ENCODE data around the gene CEBPZ.
"Not testable (repeated sequence)": the region's sequence is repeated elsewhere in the genome, so short reads cannot be mapped to it uniquely, and the experiment has no call there.

CEBPZ gene, protein sequence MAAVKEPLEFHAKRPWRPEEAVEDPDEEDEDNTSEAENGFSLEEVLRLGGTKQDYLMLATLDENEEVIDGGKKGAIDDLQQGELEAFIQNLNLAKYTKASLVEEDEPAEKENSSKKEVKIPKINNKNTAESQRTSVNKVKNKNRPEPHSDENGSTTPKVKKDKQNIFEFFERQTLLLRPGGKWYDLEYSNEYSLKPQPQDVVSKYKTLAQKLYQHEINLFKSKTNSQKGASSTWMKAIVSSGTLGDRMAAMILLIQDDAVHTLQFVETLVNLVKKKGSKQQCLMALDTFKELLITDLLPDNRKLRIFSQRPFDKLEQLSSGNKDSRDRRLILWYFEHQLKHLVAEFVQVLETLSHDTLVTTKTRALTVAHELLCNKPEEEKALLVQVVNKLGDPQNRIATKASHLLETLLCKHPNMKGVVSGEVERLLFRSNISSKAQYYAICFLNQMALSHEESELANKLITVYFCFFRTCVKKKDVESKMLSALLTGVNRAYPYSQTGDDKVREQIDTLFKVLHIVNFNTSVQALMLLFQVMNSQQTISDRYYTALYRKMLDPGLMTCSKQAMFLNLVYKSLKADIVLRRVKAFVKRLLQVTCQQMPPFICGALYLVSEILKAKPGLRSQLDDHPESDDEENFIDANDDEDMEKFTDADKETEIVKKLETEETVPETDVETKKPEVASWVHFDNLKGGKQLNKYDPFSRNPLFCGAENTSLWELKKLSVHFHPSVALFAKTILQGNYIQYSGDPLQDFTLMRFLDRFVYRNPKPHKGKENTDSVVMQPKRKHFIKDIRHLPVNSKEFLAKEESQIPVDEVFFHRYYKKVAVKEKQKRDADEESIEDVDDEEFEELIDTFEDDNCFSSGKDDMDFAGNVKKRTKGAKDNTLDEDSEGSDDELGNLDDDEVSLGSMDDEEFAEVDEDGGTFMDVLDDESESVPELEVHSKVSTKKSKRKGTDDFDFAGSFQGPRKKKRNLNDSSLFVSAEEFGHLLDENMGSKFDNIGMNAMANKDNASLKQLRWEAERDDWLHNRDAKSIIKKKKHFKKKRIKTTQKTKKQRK

DNA sequence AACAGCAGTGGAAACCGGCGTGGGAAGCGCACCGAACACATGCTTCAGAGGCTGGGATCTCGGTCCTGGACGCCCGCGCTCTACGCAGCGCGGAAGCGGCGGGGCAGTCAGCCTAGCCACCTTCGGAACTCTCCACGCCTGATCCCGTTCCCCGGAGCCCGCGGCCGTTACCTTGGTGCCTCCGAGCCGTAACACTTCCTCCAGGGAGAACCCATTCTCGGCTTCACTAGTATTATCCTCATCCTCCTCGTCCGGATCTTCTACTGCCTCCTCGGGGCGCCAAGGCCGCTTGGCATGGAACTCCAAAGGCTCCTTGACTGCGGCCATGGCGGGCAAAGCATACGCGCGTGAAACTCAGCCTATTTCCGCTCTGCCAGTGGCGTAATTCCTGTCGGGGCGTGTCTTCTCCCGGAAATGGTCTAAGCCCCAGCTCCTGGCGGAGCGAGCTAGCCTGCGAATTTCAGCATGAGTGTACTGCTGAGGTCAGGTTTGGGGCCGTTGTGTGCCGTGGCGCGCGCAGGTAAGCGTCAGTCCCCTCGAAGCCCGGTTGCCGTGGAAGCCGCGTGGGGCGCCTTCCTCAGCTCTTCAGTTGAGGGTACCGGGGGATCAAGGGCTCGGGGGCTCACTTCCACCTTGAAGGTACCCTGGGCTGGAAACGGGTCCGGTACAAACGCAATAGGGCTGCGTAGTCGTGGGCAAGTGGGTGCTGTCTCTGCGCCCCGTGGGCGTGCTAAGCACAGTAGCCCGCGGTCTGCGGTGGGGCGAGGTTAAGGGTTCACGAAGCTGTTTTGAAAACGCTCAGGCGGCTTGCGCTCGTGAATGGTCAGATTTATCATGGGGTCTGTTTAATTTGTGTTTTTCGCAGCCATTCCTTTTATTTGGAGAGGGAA lies at the start of gene CEBPZ, which contains the start of gene NDUFAF7:
Gene CEBPZ (minus strand): TSS at position 356 of the 890 bp plus-strand sequence. CDS start 29 bp downstream, at position 327.
Gene NDUFAF7 (plus strand): TSS at position 418 of the 890 bp plus-strand sequence. CDS start 48 bp downstream, at position 466.
- FAIRE-seq (peak; percentile 88), DNase-seq (ENCODE audit: low spot score) (peak; percentile 97)

DNA sequence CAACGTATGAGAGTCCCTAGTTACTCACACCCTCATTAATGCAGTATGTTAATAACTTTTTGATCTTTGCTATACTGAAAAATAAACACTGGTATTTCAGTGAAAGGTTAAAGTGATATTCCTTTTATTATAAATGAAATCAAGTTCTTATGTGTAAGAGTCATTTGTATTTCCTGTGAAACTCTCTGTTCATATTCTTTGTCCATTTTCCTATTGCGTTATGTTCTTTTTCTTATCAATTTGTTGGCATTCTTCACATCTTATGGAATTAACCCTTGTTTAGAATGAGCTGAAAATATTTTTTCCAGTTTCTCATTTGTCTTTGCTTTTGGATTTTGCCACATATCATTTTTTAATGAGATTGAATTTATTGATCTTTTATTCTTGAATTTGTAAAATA lies 44.9 kb upstream of the CEBPZ start:
- DNase-seq (ENCODE audit: low spot score) (no peak), FAIRE-seq (no peak)

DNA sequence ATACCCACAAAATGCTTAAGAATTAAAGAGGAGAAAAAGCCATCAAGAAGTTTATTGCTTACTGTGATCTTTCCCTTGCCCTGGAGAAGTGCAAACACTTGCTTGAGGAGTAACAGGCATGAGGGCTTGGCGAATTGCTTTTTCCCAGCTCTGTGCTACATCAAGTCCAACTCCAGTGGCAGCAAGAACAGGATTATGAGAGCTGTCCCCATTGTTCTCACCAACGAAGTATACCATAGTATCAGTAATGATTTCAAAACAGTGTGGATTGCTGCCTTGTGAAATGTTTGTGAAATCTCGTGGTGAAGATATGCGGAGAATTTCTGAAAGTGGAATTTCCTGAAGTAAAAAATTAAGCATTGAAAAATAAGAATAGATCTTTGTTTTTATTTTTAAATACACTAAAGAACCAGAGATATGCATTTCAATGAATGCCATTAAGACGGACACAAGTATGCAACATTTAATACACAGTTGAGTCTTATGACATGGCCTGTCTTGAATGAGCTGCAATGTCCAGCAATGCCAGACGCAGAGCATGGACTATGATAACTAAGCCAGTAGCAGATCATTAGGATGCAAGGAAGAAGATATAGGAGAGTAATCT lies 43.1 kb upstream of the CEBPZ start:
- no peak for FAIRE-seq

DNA sequence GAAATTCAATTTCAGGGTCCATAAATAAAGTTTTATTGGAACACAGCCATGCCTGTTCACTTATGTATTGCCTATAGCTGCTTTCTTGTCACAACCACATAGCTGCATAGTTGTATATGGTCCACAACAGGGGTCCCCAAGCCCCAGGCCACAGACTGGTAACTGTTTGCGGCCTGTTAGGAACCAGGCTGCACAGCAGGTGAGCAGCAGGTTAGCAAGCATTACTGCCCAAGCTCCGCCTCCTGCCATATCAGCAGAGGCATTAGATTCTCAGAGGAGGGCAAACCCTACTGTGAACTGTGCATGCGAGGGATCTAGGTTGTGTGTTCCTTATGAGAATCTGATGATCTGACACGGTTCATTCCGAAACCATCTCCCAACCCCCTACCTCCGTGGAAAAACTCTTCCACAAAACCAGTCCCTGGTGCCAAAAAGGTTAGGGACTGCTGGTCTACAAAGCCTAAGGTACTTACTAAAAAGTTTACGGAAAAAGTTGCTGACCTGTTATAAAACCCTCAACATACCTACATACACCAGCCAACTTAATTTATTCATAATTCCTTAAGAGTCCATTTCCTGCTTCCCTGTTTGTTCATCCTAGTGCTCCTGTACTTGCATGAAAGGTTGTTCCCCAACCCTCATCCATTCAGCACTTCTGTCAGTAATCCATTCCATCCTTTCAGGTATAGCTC lies 40.1 kb upstream of the CEBPZ start:
- FAIRE-seq (peak; percentile 86), DNase-seq (ENCODE audit: low spot score) (no peak)

More for the DNA sequence above, 43.1 kb upstream of the CEBPZ start:
- DNase-seq (ENCODE audit: low spot score), result no peak

DNA sequence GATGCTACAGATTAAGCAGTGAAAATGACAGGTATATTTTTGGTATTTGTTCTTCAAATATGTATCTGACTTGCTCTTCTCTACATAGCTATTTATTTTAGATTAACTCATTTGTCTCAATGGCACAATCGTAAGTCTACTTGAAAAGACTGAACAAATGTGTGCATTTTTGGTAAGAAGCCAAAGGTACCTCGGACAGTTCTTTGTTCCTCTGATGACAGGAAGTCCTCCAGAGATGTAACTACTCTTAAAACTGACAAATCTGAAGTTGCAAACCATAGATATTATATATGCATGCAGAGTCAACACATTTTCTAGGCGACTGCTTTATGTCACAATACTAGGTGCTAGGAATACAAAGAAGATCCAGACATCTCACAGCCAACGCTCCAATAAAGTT lies 36.7 kb upstream of the CEBPZ start:
- FAIRE-seq (no peak), DNase-seq (ENCODE audit: low spot score) (no peak)

DNA sequence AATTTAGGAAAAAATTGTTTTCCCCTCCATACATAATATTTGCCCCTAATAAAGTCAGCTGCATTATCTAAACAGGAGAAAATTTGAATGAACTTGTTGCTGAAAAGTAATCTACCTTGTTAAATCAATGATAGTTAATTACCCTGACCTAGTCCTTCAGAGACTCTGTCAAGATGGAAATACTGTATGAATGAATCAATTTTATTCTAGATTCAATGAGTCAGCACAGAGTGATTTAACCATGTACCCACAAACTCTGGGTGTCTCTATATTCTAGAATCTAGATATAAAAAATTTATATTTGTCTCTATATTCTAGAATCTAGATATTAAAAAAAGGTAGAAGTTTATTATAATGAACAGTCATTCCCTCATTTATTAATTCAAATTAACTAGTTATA lies 36.3 kb upstream of the CEBPZ start:
- FAIRE-seq, result no peak
- DNase-seq (ENCODE audit: low spot score), result no peak

DNA sequence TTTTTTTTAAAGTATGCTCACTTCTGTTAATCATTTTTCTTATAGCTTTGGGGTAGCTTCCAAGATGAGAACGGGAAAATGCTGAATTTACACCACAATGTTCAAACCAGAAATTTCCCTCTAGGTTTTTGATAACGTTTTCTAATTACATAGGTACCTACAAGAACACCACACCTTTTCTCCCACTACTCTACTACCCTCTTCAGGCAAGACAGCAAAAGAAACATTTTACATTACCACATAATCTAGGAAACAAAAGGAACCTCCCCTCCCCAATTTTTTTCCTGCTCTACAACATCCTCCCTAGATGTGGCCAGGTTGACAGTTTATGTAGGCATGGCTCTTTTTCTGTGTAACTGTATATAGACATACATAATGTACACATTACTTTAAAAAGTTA lies 32.4 kb upstream of the CEBPZ start:
- FAIRE-seq, result no peak
- no peak for DNase-seq (ENCODE audit: low spot score)

DNA sequence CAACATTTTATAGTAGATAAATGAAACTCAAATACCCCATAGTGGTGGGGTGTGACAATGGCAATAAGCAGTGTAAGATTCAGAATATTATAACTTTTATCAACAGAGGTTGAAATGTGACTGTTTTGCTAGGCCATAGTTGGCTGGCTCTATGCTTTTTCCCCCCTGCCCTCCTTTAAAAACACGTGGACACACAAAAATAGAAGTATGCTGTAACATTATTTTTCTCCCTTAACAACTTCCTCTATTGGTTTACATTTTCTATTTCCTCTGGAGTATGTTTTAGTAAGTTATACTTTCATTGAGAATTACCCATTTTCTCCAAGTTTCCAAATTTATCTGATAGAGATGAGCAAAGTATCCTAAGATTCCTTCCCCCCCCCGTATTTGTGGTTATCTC lies 31.1 kb upstream of the CEBPZ start:
- no peak for FAIRE-seq

DNA sequence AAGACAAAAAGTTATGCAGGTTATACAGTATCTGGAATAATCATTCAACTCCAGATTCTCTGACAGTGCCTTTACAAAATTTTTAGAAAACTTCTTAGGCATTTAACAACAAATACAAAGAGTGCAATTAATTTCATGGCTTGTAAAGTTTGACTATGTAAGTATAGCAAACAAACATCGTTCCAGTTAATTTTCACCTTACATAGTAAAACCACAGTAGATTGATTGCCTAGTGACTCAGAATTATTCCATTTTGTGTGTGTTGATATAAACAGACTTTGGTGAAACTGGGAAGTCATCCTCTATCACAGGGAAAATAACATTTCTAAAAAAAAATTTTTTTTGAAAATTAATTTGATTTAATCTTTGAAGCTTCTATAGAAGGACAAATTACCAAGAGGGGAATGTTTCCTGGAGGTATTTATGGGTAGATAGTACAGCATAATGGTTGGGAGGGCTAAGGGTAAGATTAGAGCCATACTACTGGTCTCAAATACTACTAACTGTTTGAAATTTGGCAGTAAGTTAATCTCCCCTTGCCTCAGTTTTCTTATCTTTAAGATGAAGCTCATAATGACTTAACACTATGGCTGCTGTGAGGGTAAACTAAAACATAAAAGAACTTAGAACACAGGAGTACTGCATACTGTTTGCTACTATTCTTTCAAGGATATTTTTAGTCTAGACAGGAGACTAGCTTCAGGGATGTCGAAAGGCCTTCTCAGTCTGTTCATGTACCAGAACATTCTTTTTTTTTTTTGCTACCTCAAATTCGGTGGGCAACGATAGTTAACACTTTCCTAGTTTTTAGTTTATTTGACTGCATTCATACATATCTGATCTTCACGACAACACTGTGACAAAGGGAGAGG lies 19.7 kb upstream of the CEBPZ start:
- FAIRE-seq, result no peak
- no peak for DNase-seq (ENCODE audit: low spot score)

More for the DNA sequence above, 31.1 kb upstream of the CEBPZ start:
- no peak for DNase-seq (ENCODE audit: low spot score)

DNA sequence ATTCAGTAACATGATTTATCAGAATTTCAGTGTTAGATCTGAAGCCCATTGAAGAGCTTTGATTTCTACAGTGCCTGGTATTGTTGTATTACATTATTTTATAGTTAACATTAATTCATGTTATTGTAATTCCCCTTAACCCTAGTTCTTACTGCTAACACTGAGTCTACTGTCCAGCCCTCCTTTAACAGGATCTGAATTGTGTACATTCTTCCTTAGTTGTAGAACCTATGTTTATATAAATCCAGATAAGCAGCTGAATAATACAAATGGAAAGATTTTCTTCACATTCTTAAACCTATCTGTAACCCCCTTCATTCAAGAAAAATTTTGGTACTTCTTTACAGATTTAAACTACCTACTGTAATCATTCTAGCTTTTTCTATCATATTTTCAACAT lies 14.8 kb upstream of the CEBPZ start:
- FAIRE-seq, result no peak

DNA sequence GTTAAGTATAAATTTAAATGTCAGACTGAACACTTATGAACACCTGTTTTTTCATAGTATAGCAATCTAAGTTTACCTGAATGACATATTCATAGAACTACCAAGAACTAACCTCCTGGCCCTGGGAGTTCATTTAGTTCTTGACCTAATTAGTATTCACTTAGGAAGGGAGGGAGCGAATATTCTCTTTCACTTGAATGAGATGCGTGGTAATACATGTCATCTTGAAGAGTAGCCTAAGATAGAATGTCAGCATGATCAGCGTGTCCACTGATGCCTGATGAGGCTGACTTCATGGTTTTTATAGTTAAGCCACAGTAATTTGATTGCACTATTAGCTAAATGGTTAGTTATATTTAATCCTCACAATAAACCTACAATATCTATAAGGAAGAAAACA lies 13.4 kb upstream of the CEBPZ start:
- no peak for DNase-seq (ENCODE audit: low spot score)
- no peak for FAIRE-seq

More for the DNA sequence above, 14.8 kb upstream of the CEBPZ start:
- DNase-seq (ENCODE audit: low spot score), result no peak

DNA sequence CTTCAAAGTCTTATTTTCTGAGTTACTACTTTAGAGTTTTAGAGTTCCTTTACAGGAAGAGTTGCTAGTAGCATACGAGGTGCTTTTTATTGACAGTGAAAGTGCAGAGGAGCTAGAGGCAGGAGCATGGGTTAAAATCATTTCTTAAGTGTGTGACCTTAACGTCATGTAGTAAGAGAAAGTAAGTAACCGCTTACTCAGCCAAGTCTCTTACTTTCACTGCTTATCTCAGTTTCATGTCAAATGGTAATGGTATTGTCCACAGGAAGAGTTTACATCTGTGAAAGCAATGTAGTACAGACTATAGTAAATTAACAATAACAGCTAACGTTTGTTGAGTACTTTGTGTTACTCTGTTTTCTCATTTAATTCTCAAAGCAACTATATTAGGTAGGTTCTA lies 12.6 kb upstream of the CEBPZ start:
- no peak for FAIRE-seq
- DNase-seq (ENCODE audit: low spot score), result no peak

DNA sequence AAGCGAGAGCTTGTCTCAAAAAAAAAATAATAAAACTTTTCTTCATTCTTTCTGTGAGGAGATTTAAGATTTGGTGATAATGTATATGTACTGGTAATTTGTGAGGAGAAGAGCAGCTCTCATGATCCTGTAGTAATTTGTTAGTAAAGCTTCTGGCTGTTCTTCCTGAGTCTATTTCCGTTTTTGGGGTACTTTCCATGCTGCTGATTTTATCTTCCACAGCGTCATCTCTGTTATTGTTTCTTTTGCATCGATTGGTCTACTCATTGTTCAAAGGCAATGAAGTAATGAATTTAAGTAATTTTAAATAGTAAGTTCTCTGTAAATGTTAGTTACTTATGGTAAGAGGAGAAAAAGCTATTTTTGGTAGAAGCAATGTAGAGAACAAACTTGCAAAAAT lies 12.0 kb upstream of the CEBPZ start:
- DNase-seq (ENCODE audit: low spot score), result no peak
- no peak for FAIRE-seq

DNA sequence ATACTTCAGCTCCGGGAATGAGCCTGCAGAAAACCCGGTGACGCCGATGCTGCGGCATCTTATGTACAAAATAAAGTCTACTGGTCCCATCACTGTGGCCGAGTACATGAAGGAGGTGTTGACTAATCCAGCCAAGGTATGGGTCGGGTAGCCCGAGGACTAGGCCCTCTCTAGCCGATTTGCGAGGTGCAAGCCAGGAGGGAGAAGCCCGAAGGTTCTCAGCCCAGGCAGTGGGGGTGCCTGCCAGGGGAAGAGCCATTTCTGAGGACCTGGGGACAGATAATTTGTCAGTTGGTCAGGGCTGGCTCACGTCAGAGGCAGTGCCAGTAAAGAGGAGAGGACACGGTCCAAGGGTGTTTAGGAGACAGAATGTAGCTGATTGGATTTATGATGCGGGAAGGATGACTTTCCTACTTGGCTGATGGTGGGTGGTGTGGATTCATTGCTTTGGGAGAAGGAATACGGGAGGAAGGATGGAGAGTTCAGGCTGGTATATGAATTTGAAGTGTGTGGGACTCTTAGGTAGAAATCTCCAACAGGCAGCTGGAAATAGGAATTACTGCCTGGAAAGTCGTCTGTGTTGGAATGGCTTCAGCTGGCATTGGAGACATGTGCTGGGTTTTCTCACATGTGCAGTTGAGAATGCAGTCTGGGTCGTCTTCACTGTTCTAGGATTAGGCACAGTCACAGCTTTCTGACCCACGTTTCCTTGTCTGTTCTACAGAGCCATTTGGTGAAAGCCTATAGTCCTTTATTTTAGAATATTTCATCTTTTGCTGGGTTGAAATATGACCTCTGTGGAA lies 936 bp upstream of the CEBPZ start:
- peak; percentile 34 for DNase-seq (ENCODE audit: low spot score)
- no peak for FAIRE-seq

DNA sequence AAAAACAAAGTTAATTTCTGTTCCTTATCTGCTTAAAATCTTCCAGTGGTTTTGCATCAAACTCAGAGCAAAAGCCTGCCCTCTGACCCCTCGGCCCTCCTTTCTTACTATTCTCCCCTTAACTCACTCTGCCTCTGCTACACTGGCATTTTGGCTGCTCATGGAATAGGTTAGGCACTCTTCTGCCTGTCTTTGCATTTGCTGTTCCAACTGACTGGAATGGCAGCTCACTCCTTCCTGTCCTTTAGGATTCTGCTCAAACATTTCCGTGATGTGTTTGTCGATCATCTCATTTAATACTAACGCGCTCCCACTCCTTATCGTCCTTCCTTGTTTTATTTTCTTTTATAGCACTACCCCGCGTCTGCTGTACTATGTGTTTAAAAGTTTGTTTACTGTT lies 815 bp downstream of the CEBPZ start:
- no peak for FAIRE-seq
- peak; percentile 14 for DNase-seq (ENCODE audit: low spot score)

DNA sequence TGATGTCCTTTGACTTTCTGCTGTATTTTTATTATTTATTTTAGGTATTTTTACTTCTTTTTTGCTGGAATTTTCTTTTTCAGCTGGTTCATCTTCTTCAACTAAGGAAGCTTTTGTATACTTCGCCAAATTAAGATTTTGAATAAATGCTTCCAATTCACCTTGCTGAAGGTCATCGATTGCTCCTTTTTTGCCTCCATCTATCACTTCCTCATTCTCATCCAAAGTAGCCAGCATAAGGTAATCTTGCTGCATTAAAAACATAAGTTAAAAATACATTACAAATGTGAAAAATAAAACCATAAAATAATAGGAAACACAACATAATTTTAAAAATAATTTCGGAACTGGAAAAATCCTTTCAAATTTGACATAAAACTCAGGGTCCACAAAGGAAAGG lies 2.6 kb downstream of the CEBPZ start:
- FAIRE-seq, result no peak
- no peak for DNase-seq (ENCODE audit: low spot score)

DNA sequence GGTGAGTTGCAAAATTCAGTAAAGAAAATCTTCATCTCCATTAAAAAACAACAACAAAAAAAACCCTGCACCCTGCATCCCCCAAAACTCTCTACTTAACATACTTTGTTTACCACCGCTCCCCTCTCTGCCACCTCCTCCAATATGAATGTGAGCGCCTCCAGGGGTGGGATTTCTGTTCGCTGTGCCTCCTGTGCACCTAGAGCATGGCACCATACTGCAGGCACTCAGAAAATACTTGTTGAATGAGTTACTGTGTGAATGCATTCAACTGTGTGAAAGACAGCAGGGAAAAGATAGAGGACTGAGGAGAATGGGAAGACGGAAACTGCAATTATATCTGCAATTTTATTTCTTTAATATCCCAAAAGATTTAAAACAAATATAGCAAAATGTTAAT lies 4.5 kb downstream of the CEBPZ start:
- FAIRE-seq, result no peak
- DNase-seq (ENCODE audit: low spot score), result no peak

DNA sequence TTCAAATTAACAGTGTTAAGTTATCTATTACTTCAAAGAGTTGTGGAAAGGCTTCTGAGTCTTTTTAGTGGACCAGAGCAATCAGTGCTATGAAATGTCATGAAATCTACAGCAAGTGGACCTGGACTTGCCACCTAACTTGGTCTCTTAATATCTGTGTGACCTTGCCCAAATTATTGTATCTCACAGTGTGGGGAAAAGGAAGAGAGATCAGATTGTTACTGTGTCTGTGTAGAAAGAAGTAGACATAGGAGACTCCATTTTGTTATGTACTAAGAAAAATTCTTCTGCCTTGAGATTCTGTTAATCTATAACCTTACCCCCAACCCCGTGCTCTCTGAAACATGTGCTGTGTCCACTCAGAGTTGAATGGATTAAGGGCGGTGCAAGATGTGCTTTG lies 6.3 kb downstream of the CEBPZ start:
- not testable (repeated sequence) for DNase-seq (ENCODE audit: low spot score); FAIRE-seq

Data from urothelium cell line (cell line).